H7 (cell line): ENCODE data around the gene MRPL32. TPM values are rescaled to one million over a fixed set of nuclear protein-coding genes. Genes with fewer than 3 reads are reported as not detected.

Experiments
- DNase-seq: peaks from one replicate; pipeline ENCODE4 v3.0.0; 2012
- H3K27me3 ChIP-seq: 2 replicates; pipeline ENCODE4 v1.6.0; 2011; ENCODE audit warnings: mild to moderate bottlenecking, low read length; ENCODE audit not compliant: control insufficient read depth, insufficient read depth
- H3K36me3 ChIP-seq: replicated peaks from 2 replicates; pipeline ENCODE4 v1.5.1; 2011; ENCODE audit warnings: low read length; ENCODE audit not compliant: control insufficient read depth, insufficient read depth
- H3K4me3 ChIP-seq: 2 replicates; pipeline ENCODE4 v1.5.1; 2011; ENCODE audit warnings: low read depth, mild to moderate bottlenecking, control low read depth, low read length, moderate library complexity; ENCODE audit not compliant: insufficient read depth
- total RNA-seq: library from RNA; depleted of rRNA; stranded (reverse); fragments of >200 nt; shearing (Covaris generic); gene quantifications from 2 replicates; pipeline ENCODE4 v1.2.3, GENCODE V29; 2014

The MRPL32 gene
- total RNA-seq, 1 experiment from 2014 or later = 89.8 TPM

- Histone ChIP-seq H3K4me3 (no peak overlapping the region), H3K27me3 (no peaks in the 10 kb centered on the region), H3K36me3 (no peaks in the 10 kb centered on the region)
- no peak for DNase-seq
These were observed 33.0 kb downstream of the MRPL32 start for GRCh38 chr7:42964849-42965805.

GRCh38 chr7:42967391-42967790 is 35.2 kb downstream of the MRPL32 start:
- no peaks in the 10 kb centered on the region for H3K27me3 ChIP-seq
- no peaks in the 10 kb centered on the region for H3K36me3 ChIP-seq
- H3K4me3 ChIP-seq = no peak overlapping the region
- no peak for DNase-seq

- H3K27me3 ChIP-seq = no peaks in the 10 kb centered on the region
- no peaks in the 10 kb centered on the region for H3K36me3 ChIP-seq
- H3K4me3 ChIP-seq = no peak overlapping the region
- DNase-seq = no peak
These were observed 40.7 kb downstream of the MRPL32 start for GRCh38 chr7:42972699-42973500.

- no peak for DNase-seq
- H3K36me3 ChIP-seq = no peaks in the 10 kb centered on the region
- no peak overlapping the region for H3K4me3 ChIP-seq
- no peaks in the 10 kb centered on the region for H3K27me3 ChIP-seq
These were observed 44.2 kb downstream of the MRPL32 start for GRCh38 chr7:42976371-42976770.

GRCh38 chr7:42978496-42978895 is 46.3 kb downstream of the MRPL32 start:
- no peaks in the 10 kb centered on the region for H3K27me3 ChIP-seq
- H3K36me3 ChIP-seq = no peaks in the 10 kb centered on the region
- H3K4me3 ChIP-seq = no peak overlapping the region
- no peak for DNase-seq

- Histone ChIP-seq H3K4me3 (no peak overlapping the region), H3K36me3 (no peaks in the 10 kb centered on the region), H3K27me3 (no peaks in the 10 kb centered on the region)
- DNase-seq = no peak
These were observed 47.9 kb downstream of the MRPL32 start for GRCh38 chr7:42980084-42980483.

- Histone ChIP-seq H3K27me3 (no peaks in the 10 kb centered on the region), H3K4me3 (no peak overlapping the region), H3K36me3 (no peaks in the 10 kb centered on the region)
- no peak for DNase-seq
These were observed 48.3 kb downstream of the MRPL32 start for GRCh38 chr7:42980514-42980913.

- H3K36me3 ChIP-seq = no peaks in the 10 kb centered on the region
- no peak for DNase-seq
- H3K27me3 ChIP-seq = no peaks in the 10 kb centered on the region
- H3K4me3 ChIP-seq = no peak overlapping the region
These were observed 49.4 kb downstream of the MRPL32 start for GRCh38 chr7:42981601-42982000.

GRCh38 chr7:42982604-42983115 is 50.5 kb downstream of the MRPL32 start:
- no peaks in the 10 kb centered on the region for H3K36me3 ChIP-seq
- no peak for DNase-seq
- no peaks in the 10 kb centered on the region for H3K27me3 ChIP-seq
- H3K4me3 ChIP-seq = no peak overlapping the region

GRCh38 chr7:42984137-42984536 is 52.0 kb downstream of the MRPL32 start:
- Histone ChIP-seq H3K36me3 (no peaks in the 10 kb centered on the region), H3K27me3 (no peaks in the 10 kb centered on the region), H3K4me3 (no peak overlapping the region)
- DNase-seq = no peak

- H3K27me3 ChIP-seq = no peaks in the 10 kb centered on the region
- no peaks in the 10 kb centered on the region for H3K36me3 ChIP-seq
- no peak overlapping the region for H3K4me3 ChIP-seq
- no peak for DNase-seq
These were observed 54.0 kb downstream of the MRPL32 start for GRCh38 chr7:42986213-42986612.

- DNase-seq = no peak
These were observed 54.6 kb downstream of the MRPL32 start for GRCh38 chr7:42986781-42987248.

More at GRCh38 chr7:42986781-42987248, 54.6 kb downstream of the MRPL32 start:
- Histone ChIP-seq H3K36me3 (no peaks in the 10 kb centered on the region), H3K4me3 (no peak overlapping the region), H3K27me3 (no peaks in the 10 kb centered on the region)
